Liver (tissue), 9 donors: ENCODE results near the gene DYNLT1. TPM values are rescaled to one million over a fixed set of nuclear protein-coding genes. Genes with fewer than 3 reads are reported as not detected.

Experiments
- DNase-seq: peaks from one replicate; pipeline ENCODE4 v3.0.0-alpha.2; 2017; ENCODE audit warnings: low spot score
- H3K27ac ChIP-seq, 2 donors: one replicate each; pipeline ENCODE4 v1.7.0; 2013; ENCODE audit warnings: inconsistent platforms in 2 of 2, low read length in 2 of 2, control low read depth in 1 of 2, low read depth in 1 of 2, mild to moderate bottlenecking in 1 of 2
- H3K27me3 ChIP-seq, 4 donors: one replicate each; pipeline versions ENCODE4 v1.6.1 to v1.7.0; 2013; ENCODE audit warnings: low read length in 3 of 4, inconsistent platforms in 1 of 4, mild to moderate bottlenecking in 1 of 4, moderate library complexity in 1 of 4; ENCODE audit not compliant: control insufficient read depth in 4 of 4, insufficient read depth in 4 of 4
- H3K36me3 ChIP-seq, 4 donors: one replicate each; pipeline versions ENCODE4 v1.6.1 to v1.7.0; 2013; ENCODE audit warnings: low read length in 3 of 4, mild to moderate bottlenecking in 3 of 4, low read depth in 1 of 4, moderate library complexity in 1 of 4; ENCODE audit not compliant: control insufficient read depth in 4 of 4, insufficient read depth in 3 of 4
- H3K4me1 ChIP-seq, 4 donors: one replicate each; pipeline versions ENCODE4 v1.6.1 to v1.7.0; 2013; ENCODE audit warnings: low read length in 3 of 4, mild to moderate bottlenecking in 3 of 4, moderate library complexity in 1 of 4; ENCODE audit not compliant: control insufficient read depth in 4 of 4, insufficient read depth in 4 of 4
- H3K4me3 ChIP-seq, 3 donors: one replicate each; pipeline versions ENCODE4 v1.6.1 to v1.7.0; 2013; ENCODE audit warnings: low read length in 3 of 3, control low read depth in 1 of 3, low read depth in 1 of 3, mild to moderate bottlenecking in 1 of 3
- H3K9ac ChIP-seq, 2 donors: one replicate each; pipeline ENCODE4 v1.7.0; 2013; ENCODE audit warnings: low read length in 2 of 2, mild to moderate bottlenecking in 2 of 2, moderate library complexity in 2 of 2, control low read depth in 1 of 2, low read depth in 1 of 2
- H3K9me3 ChIP-seq, 4 donors: one replicate each; pipeline versions ENCODE4 v1.6.1 to v1.7.0; 2013; ENCODE audit warnings: low read length in 3 of 4; ENCODE audit not compliant: control insufficient read depth in 4 of 4
- EGR1 ChIP-seq, 2 donors: IDR thresholded peaks; 2 replicates each; pipeline ENCODE4 v1.6.1; 2016 to 2018; ENCODE audit warnings: antibody characterized with exemption in 2 of 2, low read depth in 2 of 2
- FOXA2 ChIP-seq: IDR thresholded peaks from 2 replicates; pipeline ENCODE4 v1.6.1; 2016; ENCODE audit warnings: antibody characterized with exemption
- HNF4G ChIP-seq: IDR thresholded peaks from 2 replicates; pipeline ENCODE4 v1.6.1; 2016; ENCODE audit warnings: antibody characterized with exemption
- JUND ChIP-seq, 2 donors: IDR thresholded peaks; 2 replicates each; pipeline ENCODE4 v1.6.1; 2016; ENCODE audit warnings: antibody characterized with exemption in 2 of 2
- NR2F2 ChIP-seq: IDR thresholded peaks from 2 replicates; pipeline ENCODE4 v1.6.1; 2016; ENCODE audit warnings: antibody characterized with exemption
- RAD21 ChIP-seq, 2 donors: IDR thresholded peaks; 2 replicates each; pipeline ENCODE4 v1.6.1; 2016; ENCODE audit warnings: antibody characterized with exemption in 2 of 2, mild to moderate bottlenecking in 2 of 2
- SP1 ChIP-seq: IDR thresholded peaks from 2 replicates; pipeline ENCODE4 v1.6.1; 2018; ENCODE audit warnings: antibody characterized with exemption, mild to moderate bottlenecking
- YY1 ChIP-seq: IDR thresholded peaks from 2 replicates; pipeline ENCODE4 v1.6.1; 2016; ENCODE audit warnings: antibody characterized with exemption, mild to moderate bottlenecking
- WGBS: extraction: QIAGEN DNeasy Blood & Tissue Kit; methylation state at CpG from one replicate; pipeline ENCODE4 v1.1.7; 2013; 5-methylcytosine and 5-hydroxymethylcytosine counted together
- polyA plus RNA-seq, 2 donors: library from polyadenylated mRNA; stranded (reverse) in 1 of 2; unstranded in 1 of 2; fragments of 200-250 nt in 1 of 2; fragments of >200 nt in 1 of 2; fragmentation: Nextera tagmentation in 1 of 2; extraction: Ambion mirVana in 1 of 2; gene quantifications; one replicate each; pipeline versions ENCODE4 v1.2.1 to v1.2.3, GENCODE V29; 2013 to 2015
- total RNA-seq, 2 donors: library from RNA; depleted of rRNA; stranded (reverse); fragments of >200 nt; gene quantifications; one replicate each; pipeline ENCODE4 v1.2.3, GENCODE V29; 2014
- TF ChIP-seq, protein P1 (sequence below): IDR thresholded peaks from 2 replicates; pipeline ENCODE4 v1.6.1; 2016; ENCODE audit warnings: antibody characterized with exemption
- TF ChIP-seq, protein P2 (sequence below): fragments of 150-350 bp; IDR thresholded peaks from 2 replicates; pipeline ENCODE4 v1.5.1; 2017; ENCODE audit warnings: improper control_type of control experiment, low read depth, low read length; ENCODE audit not compliant: missing input control
- TF ChIP-seq, protein P3 (sequence below): IDR thresholded peaks from 2 replicates; pipeline ENCODE4 v1.6.1; 2016; ENCODE audit warnings: antibody characterized with exemption
- donor health status: healthy.
- donor health status: healthy.
- donor health status: healthy.
- donor health status: healthy.
- donor health status: healthy.

Gene DYNLT1
- total and polyA plus RNA-seq, 4 donors: 17.7 to 86.9 (median 38.3) TPM

DNA sequence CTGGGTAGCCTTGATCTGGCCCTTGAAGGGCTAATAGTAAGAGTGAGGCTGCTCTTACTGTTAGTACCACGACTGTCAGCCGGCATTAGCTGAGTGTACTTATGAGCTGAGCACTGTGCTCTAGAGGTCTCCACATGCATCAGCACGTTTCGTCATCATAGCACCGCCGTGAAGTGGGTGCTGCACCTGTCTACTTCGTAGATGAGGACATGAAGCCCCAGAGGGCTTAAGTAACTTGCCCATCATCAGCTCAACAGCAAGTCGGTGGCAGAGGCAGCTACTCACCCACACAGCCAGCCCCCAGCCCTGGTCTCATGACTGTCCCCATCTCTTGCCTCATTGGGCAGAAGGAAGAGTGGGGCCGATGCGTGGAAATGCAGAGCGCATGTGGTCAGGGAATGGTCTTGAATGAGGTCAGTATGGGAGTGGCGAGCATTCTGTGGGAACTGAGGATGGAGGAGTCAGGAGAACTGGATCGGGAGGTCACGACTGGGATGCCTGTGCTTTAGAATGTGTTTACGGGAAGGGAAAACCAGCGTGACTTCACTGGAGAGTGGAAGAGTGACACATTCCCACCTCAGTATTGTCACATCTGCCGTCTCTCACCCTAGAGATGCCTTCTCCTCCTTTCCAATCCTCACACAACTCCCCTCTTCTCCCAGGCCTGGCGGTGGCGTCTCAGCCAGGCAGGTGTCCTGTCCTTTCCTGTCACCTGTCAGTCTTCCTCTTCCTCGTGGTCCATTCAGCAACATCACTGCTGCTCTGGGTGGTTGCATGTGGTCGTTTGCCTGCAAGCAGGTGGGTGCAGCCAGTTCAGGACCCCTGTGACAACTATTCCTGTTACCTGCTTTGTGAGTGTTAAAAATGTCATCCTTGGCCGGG, 11.3 kb upstream of the DYNLT1 start:
- no peak for DNase-seq
- H3K27me3 ChIP-seq: no peaks in the 10 kb centered on the region
- TF ChIP-seq, protein P1, sequence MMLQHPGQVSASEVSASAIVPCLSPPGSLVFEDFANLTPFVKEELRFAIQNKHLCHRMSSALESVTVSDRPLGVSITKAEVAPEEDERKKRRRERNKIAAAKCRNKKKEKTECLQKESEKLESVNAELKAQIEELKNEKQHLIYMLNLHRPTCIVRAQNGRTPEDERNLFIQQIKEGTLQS: no peak
- TF ChIP-seq NR2F2 (no peak), JUND (IDR thresholded peaks at IDR 0.05) (no peak)
- H3K4me1 ChIP-seq: no peaks in the 10 kb centered on the region
- H3K9ac ChIP-seq: peak overlapping the region in 1 of 2 donors; percentile 37
- no peaks in the 10 kb centered on the region for H3K36me3 ChIP-seq
- H3K27ac ChIP-seq: peak overlapping the region in 1 of 2 donors; percentile 31
- H3K9me3 ChIP-seq: no peaks in the 10 kb centered on the region
- WGBS: 84% methylated on average over 22 of the region's 22 CpGs
- no peak overlapping the region for H3K4me3 ChIP-seq

DNA sequence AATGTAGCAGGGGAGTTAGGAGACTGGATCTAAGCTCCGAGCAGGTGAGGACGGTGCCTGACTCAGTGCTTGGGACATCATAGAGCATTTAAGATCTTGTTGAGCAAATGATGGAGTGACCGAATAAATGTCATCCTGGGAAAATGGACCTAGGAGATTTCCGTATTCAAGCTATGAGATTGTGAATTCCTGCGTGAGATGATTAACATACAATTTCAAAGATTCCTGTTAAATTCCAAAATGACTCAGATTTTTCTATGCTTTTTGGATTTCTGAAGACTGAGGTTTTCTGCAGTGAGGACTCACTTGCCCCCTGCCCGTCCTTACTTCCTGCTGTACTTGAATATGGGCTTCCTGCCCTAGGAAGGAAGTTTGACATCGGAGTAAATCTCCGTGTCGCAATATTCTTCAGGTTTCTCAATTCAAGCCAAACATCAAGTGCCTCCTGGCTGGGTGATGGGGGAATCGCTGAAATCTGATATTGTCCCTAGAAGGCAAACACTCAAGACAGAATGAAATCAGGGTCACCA, 10.5 kb upstream of the DYNLT1 start:
- 56% methylated on average over 10 of the region's 10 CpGs for WGBS
- H3K27me3 ChIP-seq: no peaks in the 10 kb centered on the region
- no peaks in the 10 kb centered on the region for H3K9me3 ChIP-seq
- no peak overlapping the region for H3K4me3 ChIP-seq
- H3K27ac ChIP-seq: peak overlapping the region; percentile 31 to 63
- no peak for DNase-seq
- TF ChIP-seq JUND (IDR thresholded peaks at IDR 0.05) (no peak), EGR1 (IDR thresholded peaks at IDR 0.05; ENCODE audit: low read depth in 2 of 2) (no peak), HNF4G (no peak), YY1 (no peak)
- TF ChIP-seq, protein P2, sequence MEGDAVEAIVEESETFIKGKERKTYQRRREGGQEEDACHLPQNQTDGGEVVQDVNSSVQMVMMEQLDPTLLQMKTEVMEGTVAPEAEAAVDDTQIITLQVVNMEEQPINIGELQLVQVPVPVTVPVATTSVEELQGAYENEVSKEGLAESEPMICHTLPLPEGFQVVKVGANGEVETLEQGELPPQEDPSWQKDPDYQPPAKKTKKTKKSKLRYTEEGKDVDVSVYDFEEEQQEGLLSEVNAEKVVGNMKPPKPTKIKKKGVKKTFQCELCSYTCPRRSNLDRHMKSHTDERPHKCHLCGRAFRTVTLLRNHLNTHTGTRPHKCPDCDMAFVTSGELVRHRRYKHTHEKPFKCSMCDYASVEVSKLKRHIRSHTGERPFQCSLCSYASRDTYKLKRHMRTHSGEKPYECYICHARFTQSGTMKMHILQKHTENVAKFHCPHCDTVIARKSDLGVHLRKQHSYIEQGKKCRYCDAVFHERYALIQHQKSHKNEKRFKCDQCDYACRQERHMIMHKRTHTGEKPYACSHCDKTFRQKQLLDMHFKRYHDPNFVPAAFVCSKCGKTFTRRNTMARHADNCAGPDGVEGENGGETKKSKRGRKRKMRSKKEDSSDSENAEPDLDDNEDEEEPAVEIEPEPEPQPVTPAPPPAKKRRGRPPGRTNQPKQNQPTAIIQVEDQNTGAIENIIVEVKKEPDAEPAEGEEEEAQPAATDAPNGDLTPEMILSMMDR: no peak
- TF ChIP-seq, protein P3, sequence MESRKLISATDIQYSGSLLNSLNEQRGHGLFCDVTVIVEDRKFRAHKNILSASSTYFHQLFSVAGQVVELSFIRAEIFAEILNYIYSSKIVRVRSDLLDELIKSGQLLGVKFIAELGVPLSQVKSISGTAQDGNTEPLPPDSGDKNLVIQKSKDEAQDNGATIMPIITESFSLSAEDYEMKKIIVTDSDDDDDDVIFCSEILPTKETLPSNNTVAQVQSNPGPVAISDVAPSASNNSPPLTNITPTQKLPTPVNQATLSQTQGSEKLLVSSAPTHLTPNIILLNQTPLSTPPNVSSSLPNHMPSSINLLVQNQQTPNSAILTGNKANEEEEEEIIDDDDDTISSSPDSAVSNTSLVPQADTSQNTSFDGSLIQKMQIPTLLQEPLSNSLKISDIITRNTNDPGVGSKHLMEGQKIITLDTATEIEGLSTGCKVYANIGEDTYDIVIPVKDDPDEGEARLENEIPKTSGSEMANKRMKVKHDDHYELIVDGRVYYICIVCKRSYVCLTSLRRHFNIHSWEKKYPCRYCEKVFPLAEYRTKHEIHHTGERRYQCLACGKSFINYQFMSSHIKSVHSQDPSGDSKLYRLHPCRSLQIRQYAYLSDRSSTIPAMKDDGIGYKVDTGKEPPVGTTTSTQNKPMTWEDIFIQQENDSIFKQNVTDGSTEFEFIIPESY: no peak
- TF ChIP-seq, protein P1: no peak
- H3K4me1 ChIP-seq: no peaks in the 10 kb centered on the region
- H3K9ac ChIP-seq: no peak overlapping the region
- H3K36me3 ChIP-seq: no peaks in the 10 kb centered on the region

DNA sequence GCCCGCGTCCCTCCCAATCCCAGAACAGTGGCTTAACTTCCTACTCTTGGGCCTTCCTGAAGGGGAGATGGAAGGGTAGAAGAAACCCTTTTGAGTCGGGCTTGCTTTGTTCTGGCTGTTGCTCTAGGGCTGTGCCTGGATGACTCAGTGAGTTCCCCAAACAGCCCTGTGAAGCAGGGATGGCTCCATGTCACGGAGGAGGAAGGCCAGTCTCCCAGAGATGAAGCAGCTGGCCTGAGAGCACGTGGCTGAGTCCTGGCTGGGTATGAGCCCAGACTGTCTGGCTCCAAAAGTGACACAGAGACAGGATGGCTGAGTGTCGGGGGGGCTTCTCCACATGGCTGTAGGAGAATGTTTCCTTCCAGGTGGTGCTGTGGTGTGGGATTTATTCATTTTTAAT, 10.0 kb upstream of the DYNLT1 start:
- DNase-seq: no peak
- no peak overlapping the region for H3K4me3 ChIP-seq
- no peak for TF ChIP-seq EGR1 (IDR thresholded peaks at IDR 0.05; ENCODE audit: low read depth in 2 of 2)
- TF ChIP-seq HNF4G: no peak
- TF ChIP-seq SP1: no peak
- no peak for TF ChIP-seq FOXA2
- TF ChIP-seq, protein P1: no peak
- no peak for TF ChIP-seq YY1
- no peak for TF ChIP-seq RAD21 (IDR thresholded peaks at IDR 0.05)
- TF ChIP-seq NR2F2: no peak
- no peaks in the 10 kb centered on the region for H3K36me3 ChIP-seq
- 72% methylated on average over 6 of the region's 6 CpGs for WGBS
- peak overlapping the region; percentile 63 to 77 for H3K27ac ChIP-seq
- H3K4me1 ChIP-seq: no peaks in the 10 kb centered on the region
- no peak overlapping the region for H3K9ac ChIP-seq
- no peaks in the 10 kb centered on the region for H3K27me3 ChIP-seq
- H3K9me3 ChIP-seq: no peaks in the 10 kb centered on the region
